HEK293 (cell line): Measurements from ENCODE around the gene C11orf98.

Source experiments
- CTCF ChIA-PET: fragments of 350-600 bp; formaldehyde crosslinking; extraction: SDS; loops from one replicate; lab custom pipeline; 2021; ENCODE audit warnings: antibody characterized with exemption; lab: Yijun Ruan, JAX
- POLR2A ChIA-PET: fragments of 300-600 bp; formaldehyde crosslinking; extraction: SDS; loops from one replicate; lab custom pipeline; 2020; ENCODE audit warnings: antibody characterized with exemption, inconsistent platforms; lab: Yijun Ruan, JAX
- H3K27ac ChIP-seq: fragments of 200-500 bp; sonication (Bioruptor generic); 2 replicates; pipeline ENCODE4 v1.5.1; 2014; ENCODE audit warnings: low read depth, low read length, control low read depth, inconsistent platforms; ENCODE audit errors: extremely low read depth
- H3K36me3 ChIP-seq, 2 experiments: fragments of 200-500 bp in 1 of 2; sonication (Bioruptor generic) in 1 of 2; 1 replicate in 1 of 2; 2 replicates in 1 of 2; pipeline ENCODE4 v1.5.1; 2014 to 2017; ENCODE audit warnings: inconsistent platforms in 2 of 2, low read length in 2 of 2; ENCODE audit not compliant: control insufficient read depth in 2 of 2, insufficient read depth in 1 of 2
- H3K4me1 ChIP-seq: fragments of 200-500 bp; sonication (Bioruptor generic); 2 replicates; pipeline ENCODE4 v1.5.1; 2014; ENCODE audit warnings: mild to moderate bottlenecking, low read length, inconsistent platforms; ENCODE audit not compliant: control insufficient read depth, insufficient read depth
- H3K4me3 ChIP-seq: 2 replicates; pipeline ENCODE4 v1.5.1; 2011; ENCODE audit warnings: low read depth, mild to moderate bottlenecking, control low read depth, low read length, moderate library complexity
- H3K9me3 ChIP-seq: fragments of 200-500 bp; sonication (Bioruptor generic); 2 replicates; pipeline ENCODE4 v1.5.1; 2014; ENCODE audit warnings: low read depth, low read length, inconsistent platforms; ENCODE audit not compliant: control insufficient read depth, insufficient read depth
- GLIS1 ChIP-seq: fragments of 450-650 bp; formaldehyde crosslinking; IDR thresholded peaks from 2 replicates; pipeline ENCODE4 v1.5.1; 2016; ENCODE audit warnings: missing biosample characterization, missing genetic modification characterization
- PBX3 ChIP-seq: sonication (generic); formaldehyde crosslinking; IDR thresholded peaks from 2 replicates; pipeline ENCODE4 v1.8.1; 2022; ENCODE audit warnings: mild to moderate bottlenecking, moderate library complexity, missing genetic modification reagents
- SALL2 ChIP-seq: fragments of 450-650 bp; formaldehyde crosslinking; IDR thresholded peaks from 2 replicates; pipeline ENCODE4 v1.5.0; 2017; ENCODE audit warnings: missing biosample characterization, mild to moderate bottlenecking, missing genetic modification characterization, borderline replicate concordance
- WT1 ChIP-seq: fragments of 450-650 bp; formaldehyde crosslinking; IDR thresholded peaks from 2 replicates; pipeline ENCODE4 v1.5.1; 2016; ENCODE audit warnings: missing biosample characterization, missing genetic modification characterization
- ZFHX2 ChIP-seq: fragments of 450-650 bp; formaldehyde crosslinking; conservative IDR thresholded peaks from 2 replicates; pipeline ENCODE4 v1.5.1; 2016; ENCODE audit warnings: missing biosample characterization, missing genetic modification characterization
- ZFP41 ChIP-seq: fragments of 450-650 bp; formaldehyde crosslinking; IDR thresholded peaks from 2 replicates; pipeline ENCODE4 v1.5.1; 2016; ENCODE audit warnings: missing biosample characterization, missing genetic modification characterization, borderline replicate concordance
- ZIC2 ChIP-seq: fragments of 450-650 bp; formaldehyde crosslinking; IDR thresholded peaks from 2 replicates; pipeline ENCODE4 v1.5.1; 2016; ENCODE audit warnings: missing biosample characterization, missing genetic modification characterization
- ZNF140 ChIP-seq: fragments of 450-650 bp; formaldehyde crosslinking; IDR thresholded peaks from 2 replicates; pipeline ENCODE4 v1.5.1; 2016; ENCODE audit warnings: missing biosample characterization, missing genetic modification characterization
- ZNF211 ChIP-seq: fragments of 450-650 bp; formaldehyde crosslinking; IDR thresholded peaks from 2 replicates; pipeline ENCODE4 v1.5.1; 2016; ENCODE audit warnings: low read depth, missing biosample characterization, missing genetic modification characterization
- ZNF302 ChIP-seq: fragments of 450-650 bp; formaldehyde crosslinking; IDR thresholded peaks from 2 replicates; pipeline ENCODE4 v1.5.1; 2016; ENCODE audit warnings: missing biosample characterization, missing genetic modification characterization, low read depth
- ZNF404 ChIP-seq: fragments of 450-650 bp; formaldehyde crosslinking; IDR thresholded peaks from 2 replicates; pipeline ENCODE4 v1.5.1; 2017; ENCODE audit warnings: missing biosample characterization, missing genetic modification characterization
- ZNF416 ChIP-seq: fragments of 450-650 bp; formaldehyde crosslinking; IDR thresholded peaks from 2 replicates; pipeline ENCODE4 v1.5.1; 2016; ENCODE audit warnings: missing biosample characterization, missing genetic modification characterization
- ZNF510 ChIP-seq: fragments of 450-650 bp; formaldehyde crosslinking; IDR thresholded peaks from 2 replicates; pipeline ENCODE4 v1.5.1; 2018; ENCODE audit warnings: mild to moderate bottlenecking, missing genetic modification characterization, missing biosample characterization; ENCODE audit not compliant: insufficient replicate concordance
- ZNF660 ChIP-seq: fragments of 450-650 bp; IDR thresholded peaks from 2 replicates; pipeline ENCODE4 v1.5.1; 2018; ENCODE audit warnings: missing biosample characterization, mild to moderate bottlenecking, missing genetic modification characterization
- TF ChIP-seq, protein P1 (sequence below): fragments of 450-650 bp; formaldehyde crosslinking; IDR thresholded peaks from 2 replicates; pipeline ENCODE4 v1.5.1; 2016; ENCODE audit warnings: missing biosample characterization, missing genetic modification characterization
- TF ChIP-seq, protein P2 (sequence below): fragments of 450-650 bp; formaldehyde crosslinking; IDR thresholded peaks from 2 replicates; pipeline ENCODE4 v1.5.1; 2017; ENCODE audit warnings: missing biosample characterization, missing genetic modification characterization
- TF ChIP-seq, protein P3 (sequence below): fragments of 450-650 bp; formaldehyde crosslinking; IDR thresholded peaks from 2 replicates; pipeline ENCODE4 v1.5.1; 2016; ENCODE audit warnings: missing biosample characterization, missing genetic modification characterization

The C11orf98 gene

DNA sequence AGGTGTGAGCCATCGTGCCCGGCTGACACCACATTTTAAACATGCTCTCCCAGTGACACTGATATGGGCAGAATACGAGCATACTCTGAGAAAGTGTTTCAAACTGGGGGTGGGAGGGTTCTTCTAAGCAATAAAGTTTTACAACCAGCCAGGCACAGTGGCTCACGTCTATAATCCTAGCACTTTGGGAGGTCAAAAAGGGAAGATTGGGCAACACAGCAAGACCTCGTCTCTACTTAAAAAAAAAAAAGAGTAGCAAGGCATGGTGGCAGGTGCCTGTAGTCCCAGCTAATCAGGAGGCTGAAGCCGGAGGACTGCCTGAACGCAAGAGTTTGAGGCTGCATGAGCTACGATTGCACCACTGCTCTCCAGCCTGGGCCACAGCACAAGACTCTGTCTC is 20.8 kb downstream of the C11orf98 start:
- TF ChIP-seq, protein P1, sequence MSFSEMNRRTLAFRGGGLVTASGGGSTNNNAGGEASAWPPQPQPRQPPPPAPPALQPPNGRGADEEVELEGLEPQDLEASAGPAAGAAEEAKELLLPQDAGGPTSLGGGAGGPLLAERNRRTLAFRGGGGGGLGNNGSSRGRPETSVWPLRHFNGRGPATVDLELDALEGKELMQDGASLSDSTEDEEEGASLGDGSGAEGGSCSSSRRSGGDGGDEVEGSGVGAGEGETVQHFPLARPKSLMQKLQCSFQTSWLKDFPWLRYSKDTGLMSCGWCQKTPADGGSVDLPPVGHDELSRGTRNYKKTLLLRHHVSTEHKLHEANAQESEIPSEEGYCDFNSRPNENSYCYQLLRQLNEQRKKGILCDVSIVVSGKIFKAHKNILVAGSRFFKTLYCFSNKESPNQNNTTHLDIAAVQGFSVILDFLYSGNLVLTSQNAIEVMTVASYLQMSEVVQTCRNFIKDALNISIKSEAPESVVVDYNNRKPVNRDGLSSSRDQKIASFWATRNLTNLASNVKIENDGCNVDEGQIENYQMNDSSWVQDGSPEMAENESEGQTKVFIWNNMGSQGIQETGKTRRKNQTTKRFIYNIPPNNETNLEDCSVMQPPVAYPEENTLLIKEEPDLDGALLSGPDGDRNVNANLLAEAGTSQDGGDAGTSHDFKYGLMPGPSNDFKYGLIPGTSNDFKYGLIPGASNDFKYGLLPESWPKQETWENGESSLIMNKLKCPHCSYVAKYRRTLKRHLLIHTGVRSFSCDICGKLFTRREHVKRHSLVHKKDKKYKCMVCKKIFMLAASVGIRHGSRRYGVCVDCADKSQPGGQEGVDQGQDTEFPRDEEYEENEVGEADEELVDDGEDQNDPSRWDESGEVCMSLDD (tag by site-specific recombination) = no peak
- TF ChIP-seq ZFHX2 (tag by site-specific recombination) (no peak), ZNF302 (tag by site-specific recombination) (no peak), PBX3 (CRISPR knock-in tag) (no peak), WT1 (tag by site-specific recombination) (peak; percentile 40; the same call in 1 of the 2 replicates), GLIS1 (tag by site-specific recombination) (peak; percentile 25; the same call in 1 of the 2 replicates), ZNF416 (tag by site-specific recombination) (no peak), ZNF660 (tag by site-specific recombination) (no peak), ZNF404 (tag by site-specific recombination) (no peak), ZNF211 (tag by site-specific recombination) (no peak), ZFP41 (no peak), ZIC2 (tag by site-specific recombination) (no peak)
- TF ChIP-seq, protein P2, sequence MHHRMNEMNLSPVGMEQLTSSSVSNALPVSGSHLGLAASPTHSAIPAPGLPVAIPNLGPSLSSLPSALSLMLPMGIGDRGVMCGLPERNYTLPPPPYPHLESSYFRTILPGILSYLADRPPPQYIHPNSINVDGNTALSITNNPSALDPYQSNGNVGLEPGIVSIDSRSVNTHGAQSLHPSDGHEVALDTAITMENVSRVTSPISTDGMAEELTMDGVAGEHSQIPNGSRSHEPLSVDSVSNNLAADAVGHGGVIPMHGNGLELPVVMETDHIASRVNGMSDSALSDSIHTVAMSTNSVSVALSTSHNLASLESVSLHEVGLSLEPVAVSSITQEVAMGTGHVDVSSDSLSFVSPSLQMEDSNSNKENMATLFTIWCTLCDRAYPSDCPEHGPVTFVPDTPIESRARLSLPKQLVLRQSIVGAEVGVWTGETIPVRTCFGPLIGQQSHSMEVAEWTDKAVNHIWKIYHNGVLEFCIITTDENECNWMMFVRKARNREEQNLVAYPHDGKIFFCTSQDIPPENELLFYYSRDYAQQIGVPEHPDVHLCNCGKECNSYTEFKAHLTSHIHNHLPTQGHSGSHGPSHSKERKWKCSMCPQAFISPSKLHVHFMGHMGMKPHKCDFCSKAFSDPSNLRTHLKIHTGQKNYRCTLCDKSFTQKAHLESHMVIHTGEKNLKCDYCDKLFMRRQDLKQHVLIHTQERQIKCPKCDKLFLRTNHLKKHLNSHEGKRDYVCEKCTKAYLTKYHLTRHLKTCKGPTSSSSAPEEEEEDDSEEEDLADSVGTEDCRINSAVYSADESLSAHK (tag by site-specific recombination) = no peak
- Histone ChIP-seq H3K4me3 (no peak overlapping the region), H3K36me3 (peaks cover 5 to 50% of the 10 kb centered on the region in 2 experiments; a peak in 2 of 3 replicates), H3K9me3 (no peaks in the 10 kb centered on the region), H3K27ac (no peak overlapping the region), H3K4me1 (peaks cover 3% of the 10 kb centered on the region; the same call in 1 of the 2 replicates)
- CTCF ChIA-PET = no interaction called here
- POLR2A ChIA-PET = interaction anchor here (0.6 to 5.2 kb wide), 6 partner anchors 10 to 161 kb away, joined by 3 to 59 read pairs (median 6); partner anchors contain the start of genes C11orf98, CSKMT, EEF1G and LBHD1

DNA sequence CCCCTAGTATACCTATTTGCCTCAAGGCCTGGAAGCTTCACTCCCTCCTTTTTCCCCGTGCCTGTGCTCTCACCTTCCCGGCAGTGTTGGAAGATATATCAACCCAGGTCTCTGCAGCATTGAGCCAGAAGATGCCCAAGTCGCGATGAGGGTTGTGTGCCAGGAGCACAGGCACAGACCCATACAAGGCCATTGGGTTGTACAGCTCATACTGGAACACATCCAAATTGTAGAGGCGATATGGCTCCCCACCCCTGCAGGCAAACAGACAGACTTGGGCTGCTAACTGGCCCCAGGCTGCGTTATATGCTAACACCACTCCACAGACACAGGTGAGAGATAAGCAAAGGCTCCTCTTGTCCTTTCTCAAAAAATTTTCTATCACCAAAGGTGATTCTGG is 32.5 kb downstream of the C11orf98 start:
- CTCF ChIA-PET = interaction anchor here (0.6 to 0.7 kb wide), 2 partner anchors 41 to 247 kb away, joined by 3 read pairs; no protein-coding TSS in a partner anchor
- no peaks in the 10 kb centered on the region for H3K4me1 ChIP-seq
- H3K36me3 ChIP-seq = peaks cover 43 to 95% of the 10 kb centered on the region in 2 experiments
- POLR2A ChIA-PET = interaction anchor here (0.6 to 1.6 kb wide), 2 partner anchors 40 to 233 kb away, joined by 3 to 6 read pairs; partner anchors contain the start of gene LBHD1
- H3K27ac ChIP-seq = no peak overlapping the region
- TF ChIP-seq ZFP41 = no peak
- TF ChIP-seq SALL2 (tag by site-specific recombination) = no peak
- TF ChIP-seq, protein P3, sequence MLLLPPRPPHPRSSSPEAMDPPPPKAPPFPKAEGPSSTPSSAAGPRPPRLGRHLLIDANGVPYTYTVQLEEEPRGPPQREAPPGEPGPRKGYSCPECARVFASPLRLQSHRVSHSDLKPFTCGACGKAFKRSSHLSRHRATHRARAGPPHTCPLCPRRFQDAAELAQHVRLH (tag by site-specific recombination) = no peak
- no peak for TF ChIP-seq ZNF140
- TF ChIP-seq ZNF510 (tag by site-specific recombination) = no peak
- H3K9me3 ChIP-seq = no peaks in the 10 kb centered on the region
- no peak overlapping the region for H3K4me3 ChIP-seq
